Right lung (tissue), 5 donors: Measurements from ENCODE around the gene AUNIP. TPM values are rescaled to one million over a fixed set of nuclear protein-coding genes. Genes with fewer than 3 reads are reported as not detected.

ENCODE experiments used
- DNase-seq, 2 donors: peaks; one replicate each; pipeline ENCODE4 v3.0.0-alpha.2; 2013
- polyA plus RNA-seq, 5 donors: library from polyadenylated mRNA; unstranded; fragments of 120-200 nt; gene quantifications; one replicate each; pipeline versions ENCODE4 v1.2.1 to v1.2.3, GENCODE V29; 2013; ENCODE audit warnings: inconsistent platforms in 1 of 5, low replicate concordance in 1 of 5; ENCODE audit not compliant: insufficient read length in 5 of 5, insufficient read depth in 1 of 5

AUNIP gene
- polyA plus RNA-seq, 5 donors, result 1.9 to 3.3 (median 2.4) TPM

- DNase-seq, result no peak
Observed at GRCh38 chr1:25795946-25796810, 63.1 kb downstream of the AUNIP start.

DNA sequence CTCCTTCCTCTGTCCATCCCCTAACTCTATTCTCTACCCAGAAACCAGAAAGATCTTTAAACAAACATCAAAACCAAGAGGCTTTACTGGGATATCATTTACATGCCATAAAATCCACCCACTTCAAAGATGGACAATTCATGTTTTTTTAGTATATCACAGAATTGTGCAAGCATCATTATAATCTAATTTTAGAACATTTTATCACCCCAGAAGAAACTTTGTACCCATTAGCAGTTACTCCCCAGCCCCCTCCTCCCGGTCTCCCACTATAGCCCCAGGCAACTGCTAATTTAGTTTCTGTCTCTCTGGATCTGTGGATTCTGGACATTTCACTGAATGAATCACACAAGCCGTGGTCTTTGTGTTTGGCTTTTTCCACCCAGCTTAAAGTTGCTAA is 64.0 kb downstream of the AUNIP start:
- DNase-seq, result no peak

- DNase-seq, result no peak
Observed at GRCh38 chr1:25794325-25794724, 64.9 kb downstream of the AUNIP start.

- no peak for DNase-seq
Observed at GRCh38 chr1:25793585-25794170, 65.6 kb downstream of the AUNIP start.

DNA sequence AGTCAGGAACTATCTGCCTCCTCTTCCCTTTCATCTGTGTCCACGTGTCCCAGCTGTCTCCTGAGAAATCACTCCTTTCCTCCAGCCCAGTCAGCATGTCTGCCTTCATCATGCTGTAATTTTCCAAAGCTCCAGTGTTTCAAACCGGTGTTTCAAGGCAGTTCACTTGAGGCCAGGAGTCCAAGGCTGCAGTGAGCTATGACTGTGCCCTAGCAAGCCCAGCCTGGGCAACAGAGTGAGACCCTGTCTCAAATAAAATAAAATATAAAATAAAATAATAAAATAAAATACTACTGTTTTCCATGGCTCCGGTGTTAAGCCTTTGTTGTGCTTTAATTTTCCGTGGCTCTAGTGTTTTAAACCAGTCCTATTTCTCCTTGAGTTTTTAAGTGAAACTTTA is 67.1 kb downstream of the AUNIP start:
- no peak for DNase-seq

- DNase-seq, result no peak
Observed at GRCh38 chr1:25790472-25790871, 68.8 kb downstream of the AUNIP start.

DNA sequence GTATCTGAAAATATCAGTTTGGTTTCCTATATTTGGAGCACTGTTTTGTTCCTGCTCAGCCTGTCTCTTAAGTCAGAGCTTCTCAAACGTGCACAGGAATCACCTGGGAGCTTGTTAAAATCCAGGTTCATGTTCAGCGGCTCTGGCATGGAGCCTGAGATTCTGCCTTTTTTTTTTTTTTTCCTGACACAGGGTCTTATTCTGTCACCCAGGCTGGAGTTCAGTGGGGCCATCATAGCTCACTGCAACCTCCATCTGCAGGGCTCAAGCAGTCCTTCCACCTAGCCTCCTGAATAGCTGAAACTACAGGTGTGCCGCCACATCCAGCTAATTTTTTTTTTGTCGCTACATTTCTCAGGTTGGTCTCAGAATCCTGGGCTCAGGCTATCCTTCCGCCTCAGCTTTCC is 71.5 kb downstream of the AUNIP start:
- no peak for DNase-seq

GRCh38 chr1:25786887-25787759 is 72.1 kb downstream of the AUNIP start:
- no peak for DNase-seq

DNA sequence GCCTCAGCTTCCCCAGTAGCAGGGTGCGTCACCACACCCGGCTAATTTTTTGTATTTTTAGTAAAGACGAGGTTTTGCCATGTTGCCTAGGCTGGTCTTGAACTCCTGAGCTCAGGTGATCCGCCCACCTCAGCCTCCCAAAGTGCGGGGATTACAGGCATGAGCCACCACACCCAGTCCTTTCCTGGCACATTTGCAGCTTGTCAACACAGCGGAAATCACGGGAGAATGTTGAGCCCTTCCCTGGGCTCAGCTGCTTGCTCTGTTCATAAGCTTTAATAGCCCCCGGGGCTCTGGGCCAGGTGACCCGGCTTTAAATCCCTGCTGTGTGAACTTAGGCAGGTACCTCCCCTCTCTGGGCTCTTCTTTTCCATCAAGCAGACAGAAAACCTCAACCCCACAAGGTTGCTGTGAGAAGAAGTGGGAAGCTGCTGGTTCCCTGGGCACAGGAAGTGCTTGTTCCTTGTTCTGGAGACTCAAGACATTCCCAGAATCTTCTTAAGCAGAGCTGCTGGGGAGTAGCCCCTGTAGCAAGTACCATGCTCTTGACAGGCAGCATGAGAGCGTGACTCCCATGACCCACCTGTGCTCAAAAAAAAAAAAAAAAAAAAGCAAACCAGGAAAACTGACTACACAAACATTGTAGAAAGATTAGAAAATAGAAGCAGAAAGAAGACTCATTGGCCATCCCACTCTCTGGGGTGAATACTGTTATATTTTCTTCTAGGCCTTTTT is 73.8 kb downstream of the AUNIP start:
- DNase-seq, result no peak

- no peak for DNase-seq
Observed at GRCh38 chr1:25784575-25785051, 74.6 kb downstream of the AUNIP start.

Other genes with a start within 250 kb of the AUNIP start
- gene MAN1C1, start 242.7 kb downstream of the AUNIP start, polyA plus RNA-seq, result 10 to 100 TPM; 12.3 to 19.2 (median 14.7) TPM
- gene SELENON, start 59.3 kb downstream of the AUNIP start, polyA plus RNA-seq, result 100 to 1,000 TPM in 2 of 5 donors, 10 to 100 TPM in 3; 73.7 to 110 (median 88.6) TPM
- gene MTFR1L, start 39.5 kb downstream of the AUNIP start, polyA plus RNA-seq, result 10 to 100 TPM; 71.4 to 89.1 (median 77.6) TPM
- 10 to 100 TPM; 13.8 to 21.2 (median 19.3) TPM for gene PAQR7, start 16.3 kb upstream of the AUNIP start, polyA plus RNA-seq
- gene STMN1, start 47.0 kb upstream of the AUNIP start, polyA plus RNA-seq, result 1,000 to 10,000 TPM in 3 of 5 donors, 100 to 1,000 TPM in 2; 799 to 1,532 (median 1,016) TPM
- gene PAFAH2, start 138.6 kb upstream of the AUNIP start, polyA plus RNA-seq, result 10 to 100 TPM; 11.6 to 14.1 (median 12.3) TPM
- gene EXTL1, start 162.3 kb upstream of the AUNIP start, polyA plus RNA-seq, result 1 to 10 TPM in 1 of 5 donors, under 1 TPM in 4; 0.49 to 1.5 (median 0.51) TPM
- under 1 TPM; 0.17 to 0.49 (median 0.20) TPM for gene SLC30A2, start 186.7 kb upstream of the AUNIP start, polyA plus RNA-seq
- gene TRIM63, start 208.2 kb upstream of the AUNIP start, polyA plus RNA-seq, result 1 to 10 TPM in 2 of 5 donors, under 1 TPM in 2, not detected in 1; 0.15 to 2.1 (median 1.3) TPM